SU-DHL-6 (cell line): ENCODE results near the gene ITGA1.

ENCODE experiments used
- H2AFZ ChIP-seq: fragments of 200-600 bp; sonication (generic); 2 replicates; pipeline ENCODE4 v1.6.1; 2014; ENCODE audit warnings: low read depth, mild to moderate bottlenecking, moderate library complexity, mixed read lengths, antibody characterized with exemption, low read length; ENCODE audit not compliant: severe bottlenecking
- H3F3A ChIP-seq: fragments of 200-600 bp; shearing (Covaris generic); 2 replicates; pipeline ENCODE4 v1.6.0; 2016; ENCODE audit warnings: antibody characterized with exemption, mild to moderate bottlenecking; ENCODE audit not compliant: insufficient read depth
- H3K27ac ChIP-seq: fragments of 200-600 bp; sonication (generic); 2 replicates; pipeline ENCODE4 v1.5.1; 2016; ENCODE audit warnings: low read depth, mild to moderate bottlenecking, low read length, moderate library complexity, mixed read lengths
- H3K27me3 ChIP-seq: fragments of 200-600 bp; sonication (generic), shearing (Covaris generic); 2 replicates; pipeline ENCODE4 v1.6.0; 2014; ENCODE audit warnings: mild to moderate bottlenecking, low read length
- H3K36me3 ChIP-seq: fragments of 200-600 bp; sonication (generic); 2 replicates; pipeline ENCODE4 v1.6.1; 2014; ENCODE audit warnings: mild to moderate bottlenecking, low read length, mixed read lengths
- H3K4me2 ChIP-seq: fragments of 300-600, 200-600 bp; shearing (Covaris generic), sonication (generic); 2 replicates; pipeline ENCODE4 v1.6.0; 2014; ENCODE audit warnings: low read length, low read depth, mild to moderate bottlenecking; ENCODE audit not compliant: poor library complexity, severe bottlenecking
- H3K4me3 ChIP-seq: fragments of 200-600 bp; sonication (generic); 2 replicates; pipeline ENCODE4 v1.5.1; 2014; ENCODE audit warnings: antibody characterized with exemption, low read length, mild to moderate bottlenecking, mixed read lengths; ENCODE audit not compliant: insufficient read depth, poor library complexity, severe bottlenecking
- H3K79me2 ChIP-seq: fragments of 200-600 bp; sonication (generic); 2 replicates; pipeline ENCODE4 v1.6.1; 2014; ENCODE audit warnings: mild to moderate bottlenecking, low read length, moderate library complexity; ENCODE audit not compliant: insufficient read depth
- H3K9ac ChIP-seq: fragments of 200-600 bp; sonication (generic); 2 replicates; pipeline ENCODE4 v1.7.0; 2014; ENCODE audit warnings: mild to moderate bottlenecking, low read length
- H3K9me2 ChIP-seq: fragments of 200-600 bp; sonication (generic); replicated peaks from 2 replicates; pipeline ENCODE4 v1.6.1; 2014; ENCODE audit warnings: low read length; ENCODE audit not compliant: insufficient read depth
- H3K9me3 ChIP-seq: fragments of 200-600 bp; sonication (generic); 2 replicates; pipeline ENCODE4 v1.6.1; 2014; ENCODE audit warnings: low read length, mixed read lengths; ENCODE audit not compliant: insufficient read depth
- H4K20me1 ChIP-seq: fragments of 200-600 bp; sonication (generic); 2 replicates; pipeline ENCODE4 v1.6.1; 2014; ENCODE audit warnings: low read depth, mild to moderate bottlenecking, antibody characterized with exemption, low read length, moderate library complexity, mixed read lengths
- CTCF ChIP-seq: fragments of 200-600 bp; sonication (generic); IDR thresholded peaks from one replicate; pipeline ENCODE4 v1.5.1; 2017; ENCODE audit warnings: antibody characterized with exemption, mild to moderate bottlenecking, low read length, moderate library complexity; ENCODE audit not compliant: insufficient read depth, poor library complexity, severe bottlenecking
- EZH2phosphoT487 ChIP-seq: fragments of 200-600 bp; sonication (generic), shearing (Covaris generic); conservative IDR thresholded peaks from 2 replicates; pipeline ENCODE4 v1.6.1; 2018; ENCODE audit warnings: mild to moderate bottlenecking, antibody characterized with exemption, low read length, moderate library complexity, mixed read lengths

ITGA1 gene

DNA sequence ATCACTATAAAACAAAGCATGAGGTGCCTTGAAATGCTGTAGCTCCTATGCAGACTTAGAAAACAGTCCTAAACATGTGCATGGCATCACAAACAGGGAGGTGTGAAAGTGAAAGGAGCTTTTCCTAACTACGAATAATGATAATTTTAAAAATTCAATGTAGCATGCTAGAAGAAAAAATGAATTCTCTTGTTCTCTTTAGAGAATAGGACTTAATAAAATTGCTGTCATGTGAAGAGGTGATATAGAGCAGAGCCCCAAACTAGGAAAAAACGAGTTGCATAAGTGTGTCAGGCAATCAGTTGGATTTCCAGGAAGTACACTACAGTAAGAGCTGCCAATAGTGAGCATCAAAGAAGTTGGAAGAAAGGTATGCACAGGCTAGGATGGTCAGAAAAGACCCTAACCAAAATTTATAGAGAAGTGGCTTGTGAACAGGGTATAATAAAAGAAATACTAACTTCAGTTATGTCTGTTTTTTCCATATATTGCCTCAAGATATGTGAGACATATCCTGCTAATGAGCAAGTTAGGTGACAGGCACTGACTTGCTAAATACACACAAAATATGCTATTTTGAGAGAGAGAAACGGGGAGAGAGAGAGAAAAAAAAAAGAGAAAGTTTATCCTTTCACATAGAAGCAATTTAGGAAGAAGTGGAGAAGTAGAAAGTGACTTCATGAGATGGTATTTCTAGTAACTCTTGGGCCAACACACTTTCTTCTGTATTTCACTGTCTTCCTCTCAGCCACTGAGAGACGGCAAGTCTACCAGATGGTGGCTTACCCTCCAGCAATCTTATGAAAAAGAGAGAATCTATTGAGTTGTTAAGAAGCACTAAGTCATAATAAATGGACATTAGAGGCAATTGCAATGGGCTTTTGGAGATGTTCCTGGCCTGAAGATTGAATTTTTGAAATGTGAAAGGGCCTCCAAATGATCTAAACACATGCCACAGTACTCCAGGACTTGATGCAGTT lies 219.5 kb downstream of the ITGA1 start:
- no peak overlapping the region for H2AFZ ChIP-seq
- H3K79me2 ChIP-seq, result no peaks in the 10 kb centered on the region
- H3K4me3 ChIP-seq, result no peak overlapping the region
- no peaks in the 10 kb centered on the region for H3K27me3 ChIP-seq
- no peak overlapping the region for H3K27ac ChIP-seq
- H3F3A ChIP-seq, result no peaks in the 10 kb centered on the region
- H3K4me2 ChIP-seq, result no peak overlapping the region
- H3K9me3 ChIP-seq, result no peaks in the 10 kb centered on the region
- H3K36me3 ChIP-seq, result no peaks in the 10 kb centered on the region
- H3K9me2 ChIP-seq, result no peaks in the 10 kb centered on the region; the same call in 1 of the 2 replicates
- H3K9ac ChIP-seq, result no peak overlapping the region
- TF ChIP-seq EZH2phosphoT487 (no peak), CTCF (no peak)
- no peaks in the 10 kb centered on the region for H4K20me1 ChIP-seq

DNA sequence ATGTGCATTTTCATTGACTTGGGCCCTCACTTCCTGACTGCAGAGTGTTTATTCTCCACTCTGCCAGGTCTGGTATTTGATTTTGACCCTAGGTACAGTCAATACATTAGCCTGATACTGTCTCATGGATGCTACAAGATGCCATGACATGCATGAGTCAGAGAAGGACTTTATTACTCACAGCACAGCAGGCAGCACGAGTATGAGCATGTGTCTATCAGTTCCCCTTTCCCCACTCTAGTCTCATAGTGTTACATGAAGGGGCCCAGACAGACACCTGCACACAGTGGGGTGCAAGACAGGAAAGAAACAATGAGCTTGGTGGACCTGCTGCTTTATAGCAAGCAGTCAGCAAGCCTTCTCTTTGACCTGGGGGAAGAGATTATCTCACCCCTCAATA lies 221.0 kb downstream of the ITGA1 start:
- Histone ChIP-seq H3K27ac (no peak overlapping the region), H3K4me2 (no peak overlapping the region), H3K36me3 (no peaks in the 10 kb centered on the region), H2AFZ (no peak overlapping the region), H4K20me1 (no peaks in the 10 kb centered on the region), H3K9me2 (no peaks in the 10 kb centered on the region; the same call in 1 of the 2 replicates), H3K79me2 (no peaks in the 10 kb centered on the region), H3K4me3 (no peak overlapping the region), H3K27me3 (no peaks in the 10 kb centered on the region), H3K9me3 (no peaks in the 10 kb centered on the region), H3F3A (no peaks in the 10 kb centered on the region), H3K9ac (no peak overlapping the region)
- no peak for TF ChIP-seq CTCF
- no peak for TF ChIP-seq EZH2phosphoT487
